ENCODE data around the gene ENTPD5. TPM values are rescaled to one million over a fixed set of nuclear protein-coding genes. Genes with fewer than 3 reads are reported as not detected.

ENTPD5 gene
- total and polyA plus RNA-seq, 2 donors (not counting 3 experiments of a cell fraction or from before 2014, with no cell fraction given) = 8.4 to 13.0 TPM

DNA sequence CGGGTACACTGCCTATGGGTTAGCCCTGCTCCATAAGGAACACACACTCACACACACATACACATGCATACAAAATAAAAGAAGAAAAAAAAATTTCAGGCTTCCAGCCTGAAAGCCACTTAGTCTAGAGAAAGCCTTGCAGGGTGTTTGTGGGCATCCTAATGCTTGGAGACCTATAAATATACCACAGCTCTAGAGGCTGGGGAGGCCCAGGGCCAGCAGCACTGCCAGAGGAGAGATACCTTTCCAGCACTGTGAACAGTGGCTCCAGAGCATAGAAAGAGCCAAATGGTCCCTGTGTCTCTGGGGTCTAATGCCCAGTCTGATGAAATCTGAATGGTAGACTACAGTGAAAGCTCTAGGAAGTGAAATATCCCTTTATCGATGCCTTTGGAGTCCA lies 82.1 kb downstream of the ENTPD5 start:
- CTCF ChIA-PET = interaction anchor here (0.6 to 2.1 kb wide), 5 partner anchors 9 to 358 kb away, joined by 3 to 20 read pairs (median 3); no protein-coding TSS in a partner anchor
- Histone ChIP-seq H3K27ac (ENCODE audit: insufficient read depth, low read depth, low read length) (no peak overlapping the region), H3K9ac (replicated peaks; ENCODE audit: extremely low read depth, insufficient read depth, low read length) (no peak overlapping the region), H3K9me1 (replicated peaks; ENCODE audit: control insufficient read depth, extremely low read depth, insufficient read depth, low read length) (no peaks in the 10 kb centered on the region), H3K79me2 (ENCODE audit: control insufficient read depth, insufficient read depth, low read length) (no peaks in the 10 kb centered on the region), H3K4me3 (replicated peaks in 1 of 3; ENCODE audit: insufficient read depth in 1 of 3, low read depth in 1 of 3, low read length in 3 of 3) (no peak overlapping the region), H3K9me3 (replicated peaks; ENCODE audit: control insufficient read depth, insufficient read depth, low read length) (no peaks in the 10 kb centered on the region), H2AFZ (ENCODE audit: low read depth, low read length) (no peak overlapping the region), H4K20me1 (replicated peaks; ENCODE audit: control insufficient read depth, extremely low read depth, insufficient read depth, low read length) (no peaks in the 10 kb centered on the region), H3K36me3 (ENCODE audit: control insufficient read depth in 2 of 2, extremely low read depth in 1 of 2, insufficient read depth in 2 of 2, low read length in 2 of 2) (peaks cover 9 to 10% of the 10 kb centered on the region in 2 experiments), H3K4me1 (ENCODE audit: control insufficient read depth, extremely low read depth, insufficient read depth, low read length) (no peaks in the 10 kb centered on the region), H3K4me2 (ENCODE audit: insufficient read depth, low read length) (no peak overlapping the region), H3K27me3 (ENCODE audit: control insufficient read depth in 2 of 2, insufficient read depth in 2 of 2, low read length in 2 of 2) (no peaks in the 10 kb centered on the region)
- DNase-seq (ENCODE audit: low read depth, low spot score) (no peak), FAIRE-seq (no peak)
- intact Hi-C loops (cut with micrococcal nuclease) = no loop called here
- TF ChIP-seq GATA2 (IDR thresholded peaks at IDR 0.05; ENCODE audit: insufficient read depth, insufficient read length, low read depth, low read length) (no peak), POLR2AphosphoS5 (IDR thresholded peaks at IDR 0.05; ENCODE audit: insufficient read depth, low read depth, low read length) (no peak), MAX (IDR thresholded peaks at IDR 0.05; ENCODE audit: insufficient read depth, insufficient read length) (no peak), POLR2A (IDR thresholded peaks at IDR 0.05; ENCODE audit: low read depth, low read length) (no peak), JUN (IDR thresholded peaks at IDR 0.05; ENCODE audit: borderline replicate concordance, insufficient read depth, insufficient read length, low read depth) (no peak), FOS (IDR thresholded peaks at IDR 0.05; ENCODE audit: borderline replicate concordance, insufficient read depth, low read length) (no peak)
- BruUV-seq (replicated peaks) = no TSS peak
- POLR2A ChIA-PET = no interaction called here
- dilution Hi-C loops (cut with MboI; ENCODE audit: extremely low pct_ligation_motif_present, low sequenced_read_pairs) = no loop called here

GRCh38 chr14:73936548-73936947 lies 82.5 kb downstream of the ENTPD5 start:
- H3K9ac ChIP-seq (replicated peaks; ENCODE audit: extremely low read depth, insufficient read depth, low read length) = no peak overlapping the region
- DNase-seq (ENCODE audit: low read depth, low spot score) = no peak
- no peak overlapping the region for H3K27ac ChIP-seq (ENCODE audit: insufficient read depth, low read depth, low read length)
- H3K4me3 ChIP-seq (replicated peaks in 1 of 3; ENCODE audit: insufficient read depth in 1 of 3, low read depth in 1 of 3, low read length in 3 of 3) = no peak overlapping the region
- H3K27me3 ChIP-seq (ENCODE audit: control insufficient read depth in 2 of 2, insufficient read depth in 2 of 2, low read length in 2 of 2) = no peaks in the 10 kb centered on the region
- H3K4me1 ChIP-seq (ENCODE audit: control insufficient read depth, extremely low read depth, insufficient read depth, low read length) = no peaks in the 10 kb centered on the region
- H3K36me3 ChIP-seq (ENCODE audit: control insufficient read depth in 2 of 2, extremely low read depth in 1 of 2, insufficient read depth in 2 of 2, low read length in 2 of 2) = peaks cover 11 to 12% of the 10 kb centered on the region in 2 experiments
- H3K9me1 ChIP-seq (replicated peaks; ENCODE audit: control insufficient read depth, extremely low read depth, insufficient read depth, low read length) = no peaks in the 10 kb centered on the region
- H3K9me3 ChIP-seq (replicated peaks; ENCODE audit: control insufficient read depth, insufficient read depth, low read length) = no peaks in the 10 kb centered on the region
- TF ChIP-seq MAX (IDR thresholded peaks at IDR 0.05; ENCODE audit: insufficient read depth, insufficient read length) (no peak), POLR2A (IDR thresholded peaks at IDR 0.05; ENCODE audit: low read depth, low read length) (no peak), JUN (IDR thresholded peaks at IDR 0.05; ENCODE audit: borderline replicate concordance, insufficient read depth, insufficient read length, low read depth) (no peak)
- H3K4me2 ChIP-seq (ENCODE audit: insufficient read depth, low read length) = no peak overlapping the region
- no peak overlapping the region for H2AFZ ChIP-seq (ENCODE audit: low read depth, low read length)
- FAIRE-seq = no peak
- dilution Hi-C loops (cut with MboI; ENCODE audit: extremely low pct_ligation_motif_present, low sequenced_read_pairs) (no loop called here), intact Hi-C loops (cut with micrococcal nuclease) (no loop called here)
- no peaks in the 10 kb centered on the region for H4K20me1 ChIP-seq (replicated peaks; ENCODE audit: control insufficient read depth, extremely low read depth, insufficient read depth, low read length)
- H3K79me2 ChIP-seq (ENCODE audit: control insufficient read depth, insufficient read depth, low read length) = no peaks in the 10 kb centered on the region
- no TSS peak for BruUV-seq (replicated peaks)
- ChIA-PET POLR2A (no interaction called here), CTCF (interaction anchor here (0.6 to 2.1 kb wide), 12 partner anchors 9 to 358 kb away, joined by 3 to 20 read pairs (median 4); partner anchors contain the start of gene PTGR2)
